RWPE2 (cell line): Measurements from ENCODE around the gene CTBP1.
A peak's percentile ranks its signal among the peaks of the same experiment; 100 is the strongest.

ENCODE experiments used
- ATAC-seq: fragments of 200-7000 bp; cut with Tn5 transposase; 3 replicates; pipeline ENCODE4 v1.9.1; 2021; ENCODE audit warnings: low read depth
- DNase-seq: peaks from one replicate; pipeline ENCODE4 v3.0.0-alpha.2; 2020; ENCODE audit warnings: low spot score
- H3K27ac ChIP-seq: fragments of 450-650 bp; 2 replicates; pipeline ENCODE4 v1.5.1; 2017; ENCODE audit warnings: mild to moderate bottlenecking; ENCODE audit not compliant: poor library complexity, severe bottlenecking
- H3K27me3 ChIP-seq: fragments of 250-450 bp; sonication (Bioruptor Pico); 2 replicates; pipeline ENCODE4 v1.5.1; 2021; ENCODE audit warnings: mild to moderate bottlenecking, moderate library complexity; ENCODE audit not compliant: insufficient read depth, poor library complexity, severe bottlenecking
- H3K36me3 ChIP-seq: fragments of 250-450 bp; sonication (Bioruptor Pico); 2 replicates; pipeline ENCODE4 v1.5.1; 2020; ENCODE audit warnings: low read depth, mild to moderate bottlenecking, moderate library complexity
- H3K4me1 ChIP-seq: fragments of 250-450 bp; sonication (Bioruptor Pico); 2 replicates; pipeline ENCODE4 v1.5.1; 2021; ENCODE audit warnings: mild to moderate bottlenecking, moderate library complexity; ENCODE audit not compliant: insufficient read depth, poor library complexity, severe bottlenecking
- H3K4me3 ChIP-seq: fragments of 250-450 bp; sonication (Bioruptor Pico); 2 replicates; pipeline ENCODE4 v1.5.1; 2021; ENCODE audit warnings: mild to moderate bottlenecking, moderate library complexity; ENCODE audit not compliant: severe bottlenecking
- H3K9me3 ChIP-seq: fragments of 250-450 bp; sonication (Bioruptor Pico); 2 replicates; pipeline ENCODE4 v1.5.1; 2021; ENCODE audit warnings: mild to moderate bottlenecking, moderate library complexity; ENCODE audit not compliant: severe bottlenecking
- CTCF ChIP-seq: fragments of 450-650 bp; IDR thresholded peaks from one replicate; pipeline ENCODE4 v1.5.1; 2017; ENCODE audit warnings: mild to moderate bottlenecking, moderate library complexity; ENCODE audit not compliant: poor library complexity, severe bottlenecking

Gene CTBP1

GRCh38 chr4:1172228-1172851, 76.6 kb downstream of the CTBP1 start, which contains the start of gene SPON2:
SPON2 (minus strand) TSS chr4:1172583.
- Histone ChIP-seq H3K36me3 (no peaks in the 10 kb centered on the region), H3K4me3 (no peak within 1 kb of the TSS), H3K27me3 (peaks cover 37% of the 10 kb centered on the region), H3K4me1 (no peaks in the 10 kb centered on the region), H3K27ac (no peak within 1 kb of the TSS), H3K9me3 (no peaks in the 10 kb centered on the region)
- ATAC-seq: no peak
- peak; percentile 48 for DNase-seq
- TF ChIP-seq CTCF: no peak

- Histone ChIP-seq H3K4me3 (no peak overlapping the region), H3K27me3 (peaks cover 37% of the 10 kb centered on the region), H3K9me3 (no peaks in the 10 kb centered on the region), H3K36me3 (no peaks in the 10 kb centered on the region), H3K27ac (no peak overlapping the region), H3K4me1 (no peaks in the 10 kb centered on the region)
- TF ChIP-seq CTCF: no peak
- DNase-seq (peak; percentile 60), ATAC-seq (no peak)
Measured at GRCh38 chr4:1171311-1172227, 77.4 kb downstream of the CTBP1 start.

GRCh38 chr4:1170976-1171310, 78.0 kb downstream of the CTBP1 start:
- no peak overlapping the region for H3K4me3 ChIP-seq
- ATAC-seq (no peak), DNase-seq (peak; percentile 56)
- no peaks in the 10 kb centered on the region for H3K36me3 ChIP-seq
- no peaks in the 10 kb centered on the region for H3K4me1 ChIP-seq
- TF ChIP-seq CTCF: no peak
- H3K9me3 ChIP-seq: no peaks in the 10 kb centered on the region
- H3K27ac ChIP-seq: no peak overlapping the region
- H3K27me3 ChIP-seq: peaks cover 37% of the 10 kb centered on the region

DNA sequence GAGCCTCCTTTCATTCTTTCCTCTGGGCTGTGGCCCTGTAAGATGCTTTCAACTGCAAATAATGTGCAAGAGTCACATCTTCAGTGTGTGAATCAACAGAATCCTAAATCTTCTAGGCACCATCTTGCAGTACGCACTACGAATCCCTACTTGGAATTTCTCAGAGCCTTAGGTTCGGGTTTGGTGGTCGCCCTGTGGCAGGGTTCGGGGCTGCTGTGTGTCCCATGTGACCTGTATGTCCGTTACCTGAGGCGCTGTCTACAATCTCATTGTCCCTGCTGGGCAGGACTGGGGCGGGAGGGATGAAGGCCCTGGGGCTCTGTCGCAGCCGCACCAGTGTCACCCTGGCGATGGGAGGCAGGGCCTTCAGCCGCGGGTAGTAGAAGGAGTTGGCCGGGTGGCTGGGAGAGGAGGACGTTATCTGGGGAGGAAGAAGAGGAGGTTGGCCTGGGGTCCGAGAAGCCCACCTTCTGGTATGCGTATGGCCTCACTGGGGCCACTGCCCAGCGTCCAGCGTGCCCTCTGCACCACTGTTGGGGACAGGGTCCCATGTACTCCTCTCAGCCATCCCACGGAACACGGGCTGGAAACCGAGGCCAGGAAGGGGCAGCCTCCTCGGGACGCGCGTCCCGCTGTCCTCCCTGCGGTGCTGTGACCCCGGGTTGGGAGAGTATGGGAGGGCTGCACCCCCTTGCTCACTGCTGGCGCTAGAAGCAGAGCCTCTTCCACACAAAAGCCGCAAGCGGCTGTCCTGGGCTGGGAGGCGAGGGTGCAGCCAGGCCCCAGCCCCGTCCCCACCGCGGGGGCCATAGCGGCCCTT, 78.6 kb downstream of the CTBP1 start:
- Histone ChIP-seq H3K27ac (no peak overlapping the region), H3K9me3 (no peaks in the 10 kb centered on the region), H3K36me3 (no peaks in the 10 kb centered on the region), H3K4me3 (no peak overlapping the region), H3K4me1 (no peaks in the 10 kb centered on the region), H3K27me3 (peaks cover 37% of the 10 kb centered on the region)
- no peak for TF ChIP-seq CTCF
- peak; percentile 51 for DNase-seq
- ATAC-seq: no peak
